ENCODE measurements around the gene KDM6A.
"Not testable (repeated sequence)": the region's sequence is repeated elsewhere in the genome, so short reads cannot be mapped to it uniquely, and the experiment has no call there.

Gene KDM6A

GRCh38 chrX:44872821-44873414 lies at the start of gene KDM6A:
KDM6A (plus strand) TSS chrX:44873188; CDS start chrX:44873552, 364 bp downstream.
- DNase-seq = peak; percentile 93 to 96

- DNase-seq = not testable (repeated sequence)
Observed at GRCh38 chrX:44823193-44823592, 49.8 kb upstream of the KDM6A start.

DNA sequence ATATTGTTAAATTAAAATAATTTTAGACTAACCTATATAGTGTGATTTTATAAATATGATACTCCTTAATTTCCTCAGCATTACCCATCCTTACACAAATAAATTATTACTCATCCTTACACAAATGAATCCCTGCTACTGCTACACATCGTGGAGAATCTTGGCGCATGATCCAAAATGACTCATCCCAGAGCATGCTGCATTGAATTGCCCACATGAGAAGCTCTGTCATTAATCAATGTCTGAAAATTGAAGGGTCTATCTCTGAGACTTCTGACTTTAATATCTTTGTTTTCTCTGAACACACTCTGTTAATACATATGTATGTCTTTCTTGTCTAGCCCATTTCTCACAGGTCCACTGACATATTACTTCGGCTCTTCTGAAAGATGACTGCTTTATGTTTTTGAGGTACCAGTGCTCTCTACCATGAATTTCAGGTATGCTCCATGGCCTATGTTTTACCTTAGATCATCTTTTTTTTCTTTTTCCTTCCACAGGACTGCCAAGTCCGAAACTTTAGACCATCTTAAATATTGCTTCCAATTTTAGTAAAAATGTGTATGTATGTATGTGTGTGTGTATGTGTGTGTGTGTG lies 44.9 kb upstream of the KDM6A start:
- DNase-seq = no peak

DNA sequence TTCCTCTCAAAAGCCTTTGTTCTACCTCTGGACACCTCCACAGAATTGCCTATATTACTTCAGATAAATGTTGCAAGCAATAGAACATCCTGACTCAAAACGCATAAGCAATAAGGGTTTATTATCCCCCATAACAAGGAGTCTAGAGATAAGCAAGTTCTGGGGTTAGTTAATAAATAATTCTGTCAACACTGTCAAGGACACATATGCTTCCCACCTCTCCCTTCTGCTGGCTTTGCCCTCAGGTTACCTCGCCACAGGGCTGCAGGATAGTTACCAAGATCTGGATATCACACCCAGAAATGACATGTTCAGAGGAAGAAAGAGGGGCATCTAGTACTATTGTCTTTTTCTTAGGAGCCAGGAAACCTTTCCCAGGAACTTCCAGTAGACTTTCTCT lies 43.2 kb upstream of the KDM6A start:
- no peak for DNase-seq

- no peak for DNase-seq
Observed at GRCh38 chrX:44842550-44843317, 30.3 kb upstream of the KDM6A start.

- no peak for DNase-seq
Observed at GRCh38 chrX:44843318-44843702, 29.7 kb upstream of the KDM6A start.

- DNase-seq = no peak
Observed at GRCh38 chrX:44843753-44844152, 29.2 kb upstream of the KDM6A start, which contains the start of gene DUSP21. DUSP21 (plus strand) TSS chrX:44844021; CDS start chrX:44844133, 112 bp downstream.

GRCh38 chrX:44844204-44844603 lies 28.8 kb upstream of the KDM6A start:
- no peak for DNase-seq

DNA sequence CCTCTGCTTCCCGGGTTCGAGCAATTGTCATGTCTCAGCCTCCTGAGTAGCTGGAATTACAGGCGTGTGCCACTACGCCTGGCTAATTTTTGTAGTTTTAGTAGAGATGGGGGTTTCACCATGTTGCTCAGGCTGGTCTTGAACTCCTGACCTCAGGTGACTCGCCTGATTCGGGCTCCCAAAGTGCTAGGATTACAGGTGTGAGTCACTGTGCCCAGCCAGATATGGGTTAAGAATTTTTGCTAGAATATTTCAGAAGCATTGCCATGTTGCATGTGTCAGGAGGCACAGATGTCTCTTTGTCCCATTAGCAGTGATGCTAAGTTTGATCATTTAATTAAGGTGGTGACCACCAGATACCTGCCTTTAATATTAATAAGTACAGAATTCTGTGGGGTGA lies 22.1 kb upstream of the KDM6A start:
- not testable (repeated sequence) for DNase-seq

DNA sequence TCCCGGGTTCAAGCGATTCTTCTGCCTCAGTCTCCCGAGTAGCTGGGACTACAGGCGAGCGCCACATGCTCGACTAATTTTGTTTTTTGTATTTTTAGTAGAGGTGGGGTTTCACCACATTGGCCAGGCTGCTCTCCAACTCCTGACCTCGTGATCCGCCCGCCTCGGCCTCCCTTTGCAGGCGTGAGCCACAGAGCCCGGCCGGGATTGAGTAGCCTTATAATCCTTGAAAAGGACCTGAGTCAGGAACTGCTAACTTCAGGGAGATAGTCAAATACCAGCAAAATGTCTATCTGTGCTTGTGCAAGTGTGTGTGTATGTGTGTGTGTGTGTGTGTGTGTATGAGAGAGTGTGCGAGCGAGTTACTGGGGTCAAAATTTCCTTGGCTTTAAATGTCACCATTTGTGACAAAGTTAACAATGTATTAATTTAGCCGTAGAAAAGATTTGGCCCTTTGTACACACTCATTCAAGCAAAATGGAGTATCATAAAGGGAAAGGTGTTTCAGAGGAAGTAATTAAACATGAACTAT lies 1.8 kb upstream of the KDM6A start:
- DNase-seq = no peak

DNA sequence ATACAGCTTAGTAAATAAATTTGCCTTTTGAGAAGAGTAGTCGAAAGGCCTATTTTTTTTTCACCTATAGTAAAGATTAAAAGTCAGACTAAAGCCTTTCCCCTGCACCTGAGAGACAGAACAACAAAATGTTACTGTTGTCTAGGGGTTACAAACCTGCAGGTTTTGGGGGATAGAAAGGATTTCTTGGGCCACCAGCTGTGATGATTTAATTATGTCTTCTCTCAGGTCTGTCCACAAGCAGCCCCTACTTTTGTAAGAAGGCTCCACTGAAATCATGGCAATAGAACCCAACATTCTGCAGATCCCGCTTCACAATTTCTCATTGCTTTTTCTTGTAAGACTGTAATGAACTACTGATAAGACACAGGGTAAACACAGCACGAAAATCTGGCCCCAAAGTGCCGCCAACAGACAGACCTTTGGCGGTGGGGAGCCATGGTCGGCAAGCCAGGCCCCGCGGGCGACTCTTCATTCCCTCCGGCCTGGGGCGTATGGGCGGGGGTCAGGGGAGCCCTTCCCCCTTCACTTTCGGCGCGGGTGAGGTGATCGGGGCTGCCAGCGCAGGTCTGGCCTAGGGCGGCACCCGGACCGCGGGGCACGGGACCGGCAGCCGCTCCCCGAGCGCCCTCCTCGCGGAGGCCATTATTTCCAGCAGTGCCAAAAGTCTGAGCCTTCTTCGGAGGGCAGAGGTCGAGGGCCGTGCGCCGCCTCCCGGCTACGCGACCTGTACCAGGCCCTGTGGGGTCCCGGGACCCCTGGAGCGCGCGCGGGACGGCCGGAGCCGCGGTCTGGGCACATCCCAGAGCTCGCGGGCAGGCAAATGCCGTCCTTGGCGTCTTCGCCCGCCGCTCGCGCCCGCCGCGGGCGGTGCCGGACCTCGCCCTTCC lies 812 bp upstream of the KDM6A start:
- DNase-seq = peak; percentile 24 to 55

- DNase-seq = peak; percentile 43 to 72
Observed at GRCh38 chrX:44873415-44874276, 658 bp downstream of the KDM6A start.

DNA sequence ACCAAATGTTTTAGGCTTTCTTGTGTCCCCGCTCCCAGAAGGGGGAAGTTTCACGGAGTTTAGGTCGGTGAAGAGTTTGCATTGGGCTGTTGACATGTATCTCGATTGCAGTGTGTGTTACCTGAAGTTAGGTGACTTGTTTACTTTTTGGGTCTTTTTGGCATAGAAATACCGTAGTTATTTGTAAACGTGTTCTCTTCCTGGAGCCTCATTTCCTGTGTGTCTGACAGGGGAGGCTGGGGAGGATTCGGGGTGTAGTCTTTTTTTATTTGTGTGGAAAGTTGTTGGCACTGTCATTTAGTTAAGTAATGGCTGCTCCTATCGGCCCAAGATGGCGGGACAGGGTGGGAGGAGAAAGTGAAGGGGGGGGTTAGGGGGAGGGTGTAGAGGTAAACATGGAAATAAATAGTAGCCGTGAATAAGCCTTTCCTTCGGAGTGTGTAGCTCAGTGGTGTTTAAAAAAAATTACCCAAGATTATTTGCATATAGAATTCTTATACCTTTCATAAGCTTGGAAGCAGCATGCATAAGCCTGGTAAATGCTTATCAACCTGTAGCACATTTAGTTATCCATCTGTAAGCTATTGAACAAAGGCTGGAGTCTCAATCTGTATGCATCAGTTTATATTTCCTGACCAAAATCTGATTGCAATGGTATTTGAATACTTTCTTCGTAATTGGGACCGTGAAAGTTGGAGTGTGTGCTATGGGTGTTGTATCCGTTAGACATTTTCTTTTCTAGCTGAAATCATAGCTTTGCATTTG lies 1.6 kb downstream of the KDM6A start:
- DNase-seq = peak in 1 of 2 donors; percentile 14

DNA sequence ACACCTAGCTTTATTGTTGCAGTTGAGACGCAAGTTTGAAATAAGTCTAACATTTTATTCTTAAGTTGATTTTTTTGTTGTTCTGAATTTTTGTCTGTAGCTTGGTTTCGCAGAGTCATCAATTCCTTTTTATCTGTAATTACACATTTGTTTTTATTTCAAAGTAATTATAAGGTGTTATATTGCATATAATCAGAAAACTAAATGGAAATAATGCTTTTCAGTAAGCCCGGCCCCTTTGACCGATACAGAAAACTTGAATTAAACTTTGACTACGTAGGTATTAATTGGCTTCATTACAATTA lies 2.1 kb downstream of the KDM6A start:
- DNase-seq = no peak

- DNase-seq = peak in 1 of 2 donors; percentile 15
Observed at GRCh38 chrX:44876086-44876485, 3.1 kb downstream of the KDM6A start.

GRCh38 chrX:44876767-44877166 lies 3.8 kb downstream of the KDM6A start:
- no peak for DNase-seq

DNA sequence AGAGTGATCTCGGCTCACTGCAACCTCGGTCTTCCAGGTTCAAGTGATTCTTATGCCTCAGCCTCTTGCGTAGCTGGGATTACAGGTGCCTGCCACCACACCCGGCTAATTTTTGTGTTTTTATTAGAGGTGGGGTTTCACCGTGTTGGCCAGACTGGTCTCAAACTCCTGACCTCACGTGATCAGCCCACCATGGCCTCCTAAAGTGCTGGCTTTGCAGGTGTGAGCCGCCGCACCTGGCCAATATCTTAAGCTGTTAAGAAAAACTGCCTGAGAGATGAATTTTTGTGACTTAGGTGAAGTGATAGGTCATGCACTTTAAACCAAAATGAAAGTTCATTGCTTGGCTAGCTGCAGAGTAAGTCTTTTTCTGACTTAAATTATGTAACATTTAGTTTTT lies 5.8 kb downstream of the KDM6A start:
- DNase-seq = no peak

GRCh38 chrX:44881549-44881948 lies 8.6 kb downstream of the KDM6A start:
- DNase-seq = no peak

GRCh38 chrX:44882635-44883034 lies 9.6 kb downstream of the KDM6A start:
- DNase-seq = no peak

DNA sequence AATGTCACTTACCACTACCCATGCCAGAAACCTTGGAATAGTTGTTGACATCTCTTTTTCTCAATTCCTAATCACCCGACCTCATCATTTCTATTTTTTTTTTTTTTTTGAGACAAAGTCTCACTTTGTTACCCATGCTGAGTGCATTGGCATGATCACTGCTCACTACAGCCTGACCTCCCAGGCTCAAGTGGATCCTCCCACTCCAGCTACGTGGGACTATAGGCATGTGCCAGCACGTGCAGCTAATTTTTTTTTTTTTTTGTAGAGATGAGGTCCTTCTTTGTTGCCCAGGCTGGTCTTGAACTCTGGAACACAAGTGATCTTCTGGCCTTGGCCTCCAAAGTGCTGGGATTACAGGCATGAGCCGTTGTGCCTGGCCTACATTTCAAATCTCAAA lies 12.0 kb downstream of the KDM6A start:
- no peak for DNase-seq

GRCh38 chrX:44889824-44890223 lies 16.8 kb downstream of the KDM6A start:
- DNase-seq = no peak
